Measurements from ENCODE around the gene PLEKHO2. TPM values are rescaled to one million over a fixed set of nuclear protein-coding genes. Genes with fewer than 3 reads are reported as not detected.

The PLEKHO2 gene
- total and polyA plus RNA-seq, 2 of the 13 experiments (the other 11 are each of a cell fraction or from before 2014, with no cell fraction given), result 3.8 to 4.8 TPM

DNA sequence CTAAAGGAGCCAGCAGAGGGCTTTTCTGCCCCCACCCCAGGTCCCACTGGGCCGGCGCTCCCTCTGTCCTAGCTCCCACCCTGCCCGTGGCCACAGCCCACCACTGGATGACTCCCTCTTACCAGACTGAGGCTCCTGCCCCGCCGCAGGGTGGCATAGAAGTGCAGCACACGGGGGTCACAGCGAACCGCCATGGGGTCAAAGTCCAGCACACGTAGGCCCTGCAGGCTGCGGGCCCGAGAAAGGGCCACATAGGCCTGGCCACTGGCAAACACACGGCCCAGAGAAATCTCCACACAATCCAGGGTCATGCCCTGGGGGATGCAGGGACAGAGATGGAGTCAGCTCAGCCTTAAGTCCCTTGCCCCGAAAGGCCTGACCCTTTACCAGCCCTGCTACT lies 25.3 kb upstream of the PLEKHO2 start (continued):
- TF ChIP-seq, protein P1, sequence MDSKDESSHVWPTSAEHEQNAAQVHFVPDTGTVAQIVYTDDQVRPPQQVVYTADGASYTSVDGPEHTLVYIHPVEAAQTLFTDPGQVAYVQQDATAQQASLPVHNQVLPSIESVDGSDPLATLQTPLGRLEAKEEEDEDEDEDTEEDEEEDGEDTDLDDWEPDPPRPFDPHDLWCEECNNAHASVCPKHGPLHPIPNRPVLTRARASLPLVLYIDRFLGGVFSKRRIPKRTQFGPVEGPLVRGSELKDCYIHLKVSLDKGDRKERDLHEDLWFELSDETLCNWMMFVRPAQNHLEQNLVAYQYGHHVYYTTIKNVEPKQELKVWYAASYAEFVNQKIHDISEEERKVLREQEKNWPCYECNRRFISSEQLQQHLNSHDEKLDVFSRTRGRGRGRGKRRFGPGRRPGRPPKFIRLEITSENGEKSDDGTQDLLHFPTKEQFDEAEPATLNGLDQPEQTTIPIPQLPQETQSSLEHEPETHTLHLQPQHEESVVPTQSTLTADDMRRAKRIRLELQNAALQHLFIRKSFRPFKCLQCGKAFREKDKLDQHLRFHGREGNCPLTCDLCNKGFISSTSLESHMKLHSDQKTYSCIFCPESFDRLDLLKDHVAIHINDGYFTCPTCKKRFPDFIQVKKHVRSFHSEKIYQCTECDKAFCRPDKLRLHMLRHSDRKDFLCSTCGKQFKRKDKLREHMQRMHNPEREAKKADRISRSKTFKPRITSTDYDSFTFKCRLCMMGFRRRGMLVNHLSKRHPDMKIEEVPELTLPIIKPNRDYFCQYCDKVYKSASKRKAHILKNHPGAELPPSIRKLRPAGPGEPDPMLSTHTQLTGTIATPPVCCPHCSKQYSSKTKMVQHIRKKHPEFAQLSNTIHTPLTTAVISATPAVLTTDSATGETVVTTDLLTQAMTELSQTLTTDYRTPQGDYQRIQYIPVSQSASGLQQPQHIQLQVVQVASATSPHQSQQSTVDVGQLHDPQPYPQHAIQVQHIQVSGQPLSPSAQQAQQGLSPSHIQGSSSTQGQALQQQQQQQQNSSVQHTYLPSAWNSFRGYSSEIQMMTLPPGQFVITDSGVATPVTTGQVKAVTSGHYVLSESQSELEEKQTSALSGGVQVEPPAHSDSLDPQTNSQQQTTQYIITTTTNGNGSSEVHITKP (CRISPR knock-in tag; IDR thresholded peaks at IDR 0.05; ENCODE audit: low read depth), result peak; percentile 83
- TF ChIP-seq ZNF350 (CRISPR knock-in tag; IDR thresholded peaks at IDR 0.05; ENCODE audit: borderline replicate concordance, low read depth) (peak; percentile 52; the same call in 1 of the 2 replicates), ZFX (CRISPR knock-in tag; IDR thresholded peaks at IDR 0.05; ENCODE audit: low read depth) (peak; percentile 90), PAX8 (CRISPR knock-in tag; IDR thresholded peaks at IDR 0.05; ENCODE audit: borderline replicate concordance) (no peak), PAF1 (CRISPR knock-in tag; IDR thresholded peaks at IDR 0.05) (no peak), ELF3 (CRISPR knock-in tag; IDR thresholded peaks at IDR 0.05) (peak; percentile 36; the same call in 1 of the 2 replicates), MED1 (CRISPR knock-in tag; IDR thresholded peaks at IDR 0.05) (peak; percentile 23; the same call in 1 of the 2 replicates), ASH2L (IDR thresholded peaks at IDR 0.05; ENCODE audit: insufficient read length, low read depth, low read length) (peak; percentile 43), NR2F6 (IDR thresholded peaks at IDR 0.05) (peak; percentile 73), NR2F6 (CRISPR knock-in tag; IDR thresholded peaks at IDR 0.05) (peak; percentile 84), RBFOX2 (IDR thresholded peaks at IDR 0.05; ENCODE audit: low read depth, low read length) (peak; percentile 58), SMAD3 (CRISPR knock-in tag; IDR thresholded peaks at IDR 0.05) (0 out of 2 replicates have a peak, but pooled peaks have one; percentile 68), ZNF703 (CRISPR knock-in tag; IDR thresholded peaks at IDR 0.05; ENCODE audit: borderline replicate concordance) (no peak), KDM1A (CRISPR knock-in tag; IDR thresholded peaks at IDR 0.05) (peak; percentile 63; the same call in 1 of the 2 replicates), IRF2 (CRISPR knock-in tag; IDR thresholded peaks at IDR 0.05) (0 out of 2 replicates have a peak, but pooled peaks have one; percentile 33), SAP130 (CRISPR knock-in tag; IDR thresholded peaks at IDR 0.05; ENCODE audit: low read depth) (peak; percentile 32; the same call in 1 of the 2 replicates)
- TF ChIP-seq, protein P2, sequence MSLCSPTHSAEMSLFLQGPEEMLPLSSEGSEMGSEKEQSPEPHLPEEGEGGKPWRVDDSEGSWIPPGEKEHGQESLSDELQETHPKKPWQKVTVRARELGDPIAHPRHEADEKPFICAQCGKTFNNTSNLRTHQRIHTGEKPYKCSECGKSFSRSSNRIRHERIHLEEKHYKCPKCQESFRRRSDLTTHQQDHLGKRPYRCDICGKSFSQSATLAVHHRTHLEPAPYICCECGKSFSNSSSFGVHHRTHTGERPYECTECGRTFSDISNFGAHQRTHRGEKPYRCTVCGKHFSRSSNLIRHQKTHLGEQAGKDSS (CRISPR knock-in tag; IDR thresholded peaks at IDR 0.05; ENCODE audit: borderline replicate concordance, low read depth), result peak; percentile 64; the same call in 1 of the 2 replicates
- TF ChIP-seq, protein P3, sequence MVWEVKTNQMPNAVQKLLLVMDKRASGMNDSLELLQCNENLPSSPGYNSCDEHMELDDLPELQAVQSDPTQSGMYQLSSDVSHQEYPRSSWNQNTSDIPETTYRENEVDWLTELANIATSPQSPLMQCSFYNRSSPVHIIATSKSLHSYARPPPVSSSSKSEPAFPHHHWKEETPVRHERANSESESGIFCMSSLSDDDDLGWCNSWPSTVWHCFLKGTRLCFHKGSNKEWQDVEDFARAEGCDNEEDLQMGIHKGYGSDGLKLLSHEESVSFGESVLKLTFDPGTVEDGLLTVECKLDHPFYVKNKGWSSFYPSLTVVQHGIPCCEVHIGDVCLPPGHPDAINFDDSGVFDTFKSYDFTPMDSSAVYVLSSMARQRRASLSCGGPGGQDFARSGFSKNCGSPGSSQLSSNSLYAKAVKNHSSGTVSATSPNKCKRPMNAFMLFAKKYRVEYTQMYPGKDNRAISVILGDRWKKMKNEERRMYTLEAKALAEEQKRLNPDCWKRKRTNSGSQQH (CRISPR knock-in tag; IDR thresholded peaks at IDR 0.05; ENCODE audit: low read depth), result no peak
- TF ChIP-seq, protein P4, sequence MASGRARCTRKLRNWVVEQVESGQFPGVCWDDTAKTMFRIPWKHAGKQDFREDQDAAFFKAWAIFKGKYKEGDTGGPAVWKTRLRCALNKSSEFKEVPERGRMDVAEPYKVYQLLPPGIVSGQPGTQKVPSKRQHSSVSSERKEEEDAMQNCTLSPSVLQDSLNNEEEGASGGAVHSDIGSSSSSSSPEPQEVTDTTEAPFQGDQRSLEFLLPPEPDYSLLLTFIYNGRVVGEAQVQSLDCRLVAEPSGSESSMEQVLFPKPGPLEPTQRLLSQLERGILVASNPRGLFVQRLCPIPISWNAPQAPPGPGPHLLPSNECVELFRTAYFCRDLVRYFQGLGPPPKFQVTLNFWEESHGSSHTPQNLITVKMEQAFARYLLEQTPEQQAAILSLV (CRISPR knock-in tag; IDR thresholded peaks at IDR 0.05; ENCODE audit: borderline replicate concordance), result 0 out of 2 replicates have a peak, but pooled peaks have one; percentile 75
- TF ChIP-seq, protein P5, sequence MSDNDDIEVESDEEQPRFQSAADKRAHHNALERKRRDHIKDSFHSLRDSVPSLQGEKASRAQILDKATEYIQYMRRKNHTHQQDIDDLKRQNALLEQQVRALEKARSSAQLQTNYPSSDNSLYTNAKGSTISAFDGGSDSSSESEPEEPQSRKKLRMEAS (IDR thresholded peaks at IDR 0.05), result peak; percentile 66
- TF ChIP-seq, protein P6, sequence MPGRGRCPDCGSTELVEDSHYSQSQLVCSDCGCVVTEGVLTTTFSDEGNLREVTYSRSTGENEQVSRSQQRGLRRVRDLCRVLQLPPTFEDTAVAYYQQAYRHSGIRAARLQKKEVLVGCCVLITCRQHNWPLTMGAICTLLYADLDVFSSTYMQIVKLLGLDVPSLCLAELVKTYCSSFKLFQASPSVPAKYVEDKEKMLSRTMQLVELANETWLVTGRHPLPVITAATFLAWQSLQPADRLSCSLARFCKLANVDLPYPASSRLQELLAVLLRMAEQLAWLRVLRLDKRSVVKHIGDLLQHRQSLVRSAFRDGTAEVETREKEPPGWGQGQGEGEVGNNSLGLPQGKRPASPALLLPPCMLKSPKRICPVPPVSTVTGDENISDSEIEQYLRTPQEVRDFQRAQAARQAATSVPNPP (CRISPR knock-in tag; IDR thresholded peaks at IDR 0.05), result no peak
